Fibroblast of pulmonary artery (primary cell): ENCODE results near the gene LRRC41.

Experiments
- DNase-seq: peaks from one replicate; pipeline ENCODE4 v3.0.0-alpha.2; 2010; ENCODE audit warnings: low read depth
- H3K4me3 ChIP-seq: replicated peaks from 2 replicates; pipeline ENCODE4 v1.5.1; 2011; ENCODE audit warnings: low read depth, mild to moderate bottlenecking, control low read depth, low read length, moderate library complexity
- TF ChIP-seq, protein P1 (sequence below): IDR thresholded peaks from 2 replicates; pipeline ENCODE4 v1.5.1; 2011; ENCODE audit warnings: mild to moderate bottlenecking, control low read depth, low read length, inconsistent platforms; ENCODE audit errors: missing control alignments

Gene LRRC41

GRCh38 chr1:46280092-46280491, 23.3 kb downstream of the LRRC41 start:
- TF ChIP-seq, protein P1, sequence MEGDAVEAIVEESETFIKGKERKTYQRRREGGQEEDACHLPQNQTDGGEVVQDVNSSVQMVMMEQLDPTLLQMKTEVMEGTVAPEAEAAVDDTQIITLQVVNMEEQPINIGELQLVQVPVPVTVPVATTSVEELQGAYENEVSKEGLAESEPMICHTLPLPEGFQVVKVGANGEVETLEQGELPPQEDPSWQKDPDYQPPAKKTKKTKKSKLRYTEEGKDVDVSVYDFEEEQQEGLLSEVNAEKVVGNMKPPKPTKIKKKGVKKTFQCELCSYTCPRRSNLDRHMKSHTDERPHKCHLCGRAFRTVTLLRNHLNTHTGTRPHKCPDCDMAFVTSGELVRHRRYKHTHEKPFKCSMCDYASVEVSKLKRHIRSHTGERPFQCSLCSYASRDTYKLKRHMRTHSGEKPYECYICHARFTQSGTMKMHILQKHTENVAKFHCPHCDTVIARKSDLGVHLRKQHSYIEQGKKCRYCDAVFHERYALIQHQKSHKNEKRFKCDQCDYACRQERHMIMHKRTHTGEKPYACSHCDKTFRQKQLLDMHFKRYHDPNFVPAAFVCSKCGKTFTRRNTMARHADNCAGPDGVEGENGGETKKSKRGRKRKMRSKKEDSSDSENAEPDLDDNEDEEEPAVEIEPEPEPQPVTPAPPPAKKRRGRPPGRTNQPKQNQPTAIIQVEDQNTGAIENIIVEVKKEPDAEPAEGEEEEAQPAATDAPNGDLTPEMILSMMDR, result no peak

GRCh38 chr1:46278807-46279206, 24.6 kb downstream of the LRRC41 start:
- no peak for DNase-seq
- H3K4me3 ChIP-seq, result no peak overlapping the region
- TF ChIP-seq, protein P1, result no peak

More at GRCh38 chr1:46280092-46280491, 23.3 kb downstream of the LRRC41 start:
- no peak for DNase-seq
- no peak overlapping the region for H3K4me3 ChIP-seq

DNA sequence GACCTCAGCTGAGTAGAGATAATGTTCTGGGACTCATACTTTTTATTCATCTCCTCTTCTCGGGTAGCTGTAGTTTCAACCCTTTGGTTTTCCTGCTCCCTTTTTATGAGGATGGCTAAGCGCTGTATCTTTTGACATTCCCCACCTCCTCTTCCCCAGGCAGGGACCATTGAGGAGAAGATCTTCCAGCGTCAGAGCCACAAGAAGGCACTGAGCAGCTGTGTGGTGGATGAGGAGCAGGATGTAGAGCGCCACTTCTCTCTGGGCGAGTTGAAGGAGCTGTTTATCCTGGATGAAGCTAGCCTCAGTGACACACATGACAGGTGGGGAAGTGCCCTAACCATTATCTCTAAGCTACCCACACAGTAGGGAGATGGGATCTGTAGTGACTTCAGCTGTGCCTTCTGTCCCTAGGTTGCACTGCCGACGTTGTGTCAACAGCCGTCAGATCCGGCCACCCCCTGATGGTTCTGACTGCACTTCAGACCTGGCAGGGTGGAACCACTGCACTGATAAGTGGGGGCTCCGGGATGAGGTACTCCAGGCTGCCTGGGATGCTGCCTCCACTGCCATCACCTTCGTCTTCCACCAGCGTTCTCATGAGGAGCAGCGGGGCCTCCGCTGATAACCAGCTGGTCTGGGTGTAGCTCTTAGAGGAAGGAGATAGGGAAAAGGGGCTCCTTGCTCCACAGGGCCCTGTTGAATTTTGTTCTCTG, 25.6 kb downstream of the LRRC41 start:
- DNase-seq, result no peak
- TF ChIP-seq, protein P1, result no peak
- H3K4me3 ChIP-seq, result no peak overlapping the region

DNA sequence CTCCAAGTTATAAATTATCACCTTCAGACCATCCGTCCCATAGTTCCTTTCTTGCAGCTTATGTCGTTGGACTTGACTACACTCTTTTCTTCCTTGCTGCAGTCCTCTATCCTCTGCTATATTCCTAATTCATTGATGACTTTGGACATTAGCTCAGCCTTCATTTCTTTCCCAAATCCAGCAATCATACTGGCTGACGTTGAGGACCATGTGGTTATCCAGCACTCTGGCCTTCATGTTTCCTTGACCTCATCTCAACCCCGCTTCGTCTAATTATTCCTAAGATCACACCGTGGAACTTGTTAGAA, 28.4 kb downstream of the LRRC41 start:
- H3K4me3 ChIP-seq, result no peak overlapping the region
- no peak for DNase-seq
- TF ChIP-seq, protein P1, result no peak

GRCh38 chr1:46274225-46275029, 29.0 kb downstream of the LRRC41 start:
- no peak for DNase-seq
- TF ChIP-seq, protein P1, result no peak
- H3K4me3 ChIP-seq, result no peak overlapping the region

DNA sequence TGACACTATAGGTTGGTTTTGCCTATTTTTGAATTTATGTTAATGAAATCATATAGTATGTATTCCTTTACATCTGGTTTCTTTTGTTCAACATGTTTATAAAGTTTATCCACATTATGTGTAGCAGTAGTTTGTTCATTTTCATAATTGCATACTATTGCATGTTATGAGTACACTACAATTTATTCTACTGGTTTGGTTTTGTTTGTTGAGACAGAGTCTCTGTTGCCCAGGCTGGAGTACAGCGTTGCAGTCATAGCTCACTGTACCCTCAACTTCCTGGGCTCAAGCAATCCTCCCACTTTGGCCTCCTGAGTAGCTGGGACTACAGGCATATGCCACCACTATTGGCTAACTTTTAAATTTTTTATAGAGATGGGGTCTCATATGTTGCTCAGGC, 34.8 kb downstream of the LRRC41 start:
- no peak overlapping the region for H3K4me3 ChIP-seq
- TF ChIP-seq, protein P1, result no peak
- no peak for DNase-seq

GRCh38 chr1:46263146-46263545, 40.3 kb downstream of the LRRC41 start:
- H3K4me3 ChIP-seq, result no peak overlapping the region
- TF ChIP-seq, protein P1, result no peak
- DNase-seq, result no peak
